Tibial artery (tissue), 4 donors: ENCODE results near the gene RIMS4.

Experiments used
- DNase-seq, 2 donors: peaks; one replicate each; pipeline ENCODE4 v3.0.0-alpha.2; 2019
- H3K27ac ChIP-seq, 2 donors: fragments of 200-600 bp; sonication (generic) in 1 of 2; 1 replicate in 1 of 2; 2 replicates in 1 of 2; pipeline ENCODE4 v1.5.1; 2018 to 2019; ENCODE audit warnings: mild to moderate bottlenecking in 1 of 2
- H3K27me3 ChIP-seq, 2 donors: fragments of 200-600 bp; sonication (generic) in 1 of 2; one replicate each; pipeline versions ENCODE4 v1.5.1 to v1.6.0; 2016 to 2019
- H3K36me3 ChIP-seq, 3 donors: fragments of 200-600 bp; sonication (generic) in 2 of 3; one replicate each; pipeline ENCODE4 v1.5.1; 2016 to 2019; ENCODE audit warnings: mild to moderate bottlenecking in 2 of 3
- H3K4me1 ChIP-seq, 4 donors: fragments of 200-600 bp; sonication (generic) in 2 of 4; 1 replicate in 3 of 4; 2 replicates in 1 of 4; pipeline ENCODE4 v1.5.1; 2016 to 2019
- H3K4me3 ChIP-seq, 2 donors: fragments of 200-600 bp; sonication (generic) in 1 of 2; 1 replicate in 1 of 2; 2 replicates in 1 of 2; pipeline ENCODE4 v1.5.1; 2018 to 2019; ENCODE audit warnings: mild to moderate bottlenecking in 2 of 2
- H3K9me3 ChIP-seq, 3 donors: fragments of 200-600 bp; sonication (generic) in 1 of 3; one replicate each; pipeline ENCODE4 v1.5.1; 2016 to 2019
- intact Hi-C: fragments of 100-400 bp; cut with DNase I; formaldehyde crosslinking; loops from one replicate; pipeline ENCODE4 v1.15.0; 2023; ENCODE audit warnings: low total_unique reads
- TF ChIP-seq, protein P1 (sequence below), 2 experiments: fragments of 200-600 bp in 1 of 2; fragments of 450-650 bp in 1 of 2; IDR thresholded peaks; one replicate each; pipeline ENCODE4 v1.5.1; 2017 to 2019; ENCODE audit warnings: antibody characterized with exemption in 2 of 2, mild to moderate bottlenecking in 1 of 2, moderate library complexity in 1 of 2

The RIMS4 gene

DNA sequence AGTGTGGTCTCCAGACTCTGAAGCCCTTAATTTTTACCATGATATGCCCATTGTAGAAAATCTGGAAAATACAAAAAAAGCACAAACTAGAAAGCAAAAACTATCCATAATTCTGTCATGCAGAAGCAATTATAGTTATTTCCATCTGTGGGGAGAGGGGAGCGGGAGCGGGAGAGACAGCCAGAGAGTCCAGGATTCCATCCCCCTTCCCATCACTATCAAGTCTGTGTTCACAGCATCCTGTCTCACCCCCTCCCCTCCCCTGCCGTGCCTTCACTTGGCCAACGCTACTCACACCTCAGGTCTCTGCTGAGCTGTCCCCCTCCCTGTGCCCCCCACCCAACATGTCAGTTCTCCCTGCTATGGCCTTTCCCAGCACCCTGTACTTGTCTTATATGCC is 14.5 kb downstream of the RIMS4 start:
- no peaks in the 10 kb centered on the region for H3K4me1 ChIP-seq
- no peak overlapping the region for H3K4me3 ChIP-seq
- no peaks in the 10 kb centered on the region for H3K36me3 ChIP-seq
- no peak overlapping the region for H3K27ac ChIP-seq
- H3K9me3 ChIP-seq = no peaks in the 10 kb centered on the region
- DNase-seq = no peak
- intact Hi-C loops = no loop called here
- TF ChIP-seq, protein P1, sequence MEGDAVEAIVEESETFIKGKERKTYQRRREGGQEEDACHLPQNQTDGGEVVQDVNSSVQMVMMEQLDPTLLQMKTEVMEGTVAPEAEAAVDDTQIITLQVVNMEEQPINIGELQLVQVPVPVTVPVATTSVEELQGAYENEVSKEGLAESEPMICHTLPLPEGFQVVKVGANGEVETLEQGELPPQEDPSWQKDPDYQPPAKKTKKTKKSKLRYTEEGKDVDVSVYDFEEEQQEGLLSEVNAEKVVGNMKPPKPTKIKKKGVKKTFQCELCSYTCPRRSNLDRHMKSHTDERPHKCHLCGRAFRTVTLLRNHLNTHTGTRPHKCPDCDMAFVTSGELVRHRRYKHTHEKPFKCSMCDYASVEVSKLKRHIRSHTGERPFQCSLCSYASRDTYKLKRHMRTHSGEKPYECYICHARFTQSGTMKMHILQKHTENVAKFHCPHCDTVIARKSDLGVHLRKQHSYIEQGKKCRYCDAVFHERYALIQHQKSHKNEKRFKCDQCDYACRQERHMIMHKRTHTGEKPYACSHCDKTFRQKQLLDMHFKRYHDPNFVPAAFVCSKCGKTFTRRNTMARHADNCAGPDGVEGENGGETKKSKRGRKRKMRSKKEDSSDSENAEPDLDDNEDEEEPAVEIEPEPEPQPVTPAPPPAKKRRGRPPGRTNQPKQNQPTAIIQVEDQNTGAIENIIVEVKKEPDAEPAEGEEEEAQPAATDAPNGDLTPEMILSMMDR (IDR thresholded peaks at IDR 0.05) = no peak
- peaks cover 0 to 7% of the 10 kb centered on the region in 2 donors for H3K27me3 ChIP-seq

DNA sequence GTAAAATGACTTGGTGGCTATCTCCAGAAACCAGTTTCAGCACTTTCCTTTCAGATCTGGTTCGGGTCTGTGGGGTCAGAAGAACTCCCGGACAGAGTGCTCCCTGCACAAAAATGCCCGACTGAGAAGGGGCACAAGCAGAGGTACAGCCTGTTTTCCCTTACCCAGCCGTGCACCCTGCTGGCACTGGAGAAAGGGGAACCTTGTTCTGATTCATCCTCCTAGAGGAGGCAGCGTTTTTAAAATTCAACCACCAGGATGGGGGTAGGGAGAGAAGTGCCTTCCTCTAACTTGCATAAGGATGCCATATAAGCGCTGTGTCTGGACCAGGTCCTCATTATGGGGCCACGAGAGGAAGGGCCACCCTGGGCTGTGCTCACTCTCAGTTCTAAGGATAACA is 17.6 kb downstream of the RIMS4 start:
- intact Hi-C loops = no loop called here
- no peak overlapping the region for H3K4me3 ChIP-seq
- H3K27me3 ChIP-seq = peaks cover 0 to 11% of the 10 kb centered on the region in 2 donors
- no peaks in the 10 kb centered on the region for H3K36me3 ChIP-seq
- DNase-seq = no peak
- TF ChIP-seq, protein P1 (IDR thresholded peaks at IDR 0.05) = no peak
- H3K27ac ChIP-seq = no peak overlapping the region
- H3K4me1 ChIP-seq = no peaks in the 10 kb centered on the region
- H3K9me3 ChIP-seq = no peaks in the 10 kb centered on the region

DNA sequence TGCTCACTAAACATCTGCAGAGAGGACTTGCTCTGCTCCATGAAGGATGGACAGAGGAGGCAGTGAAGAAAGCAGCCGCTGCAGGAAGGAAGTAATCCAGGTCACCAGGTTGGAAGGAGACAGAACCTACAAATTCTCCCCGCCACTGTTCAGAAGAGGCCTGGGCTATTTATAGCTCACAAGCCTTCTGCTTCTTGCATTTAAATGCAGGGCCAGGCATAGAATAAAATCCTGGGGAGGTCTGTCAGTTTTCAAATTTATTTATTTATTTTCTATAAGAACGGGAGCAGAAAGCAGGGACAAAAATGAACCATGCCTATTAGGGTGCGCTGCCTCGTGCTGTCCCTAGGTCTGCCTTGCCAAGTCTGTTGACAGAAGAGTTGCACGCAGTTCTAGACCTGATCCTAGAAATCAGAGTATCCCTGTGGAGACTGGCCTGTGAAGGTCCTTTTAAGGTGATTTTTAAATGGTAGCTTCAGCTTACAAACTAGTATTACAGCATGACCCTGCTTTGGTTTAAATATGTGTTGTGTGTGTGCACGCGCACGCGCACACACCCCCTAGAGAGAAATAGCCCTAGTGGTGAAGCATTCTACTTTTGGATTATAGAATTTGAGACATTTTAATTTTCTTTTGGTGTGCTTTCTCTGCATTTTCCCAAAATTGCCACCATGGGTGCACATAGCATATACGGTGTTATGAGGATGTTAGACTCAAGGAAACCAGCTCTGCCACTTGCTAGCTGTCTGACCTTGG is 19.5 kb downstream of the RIMS4 start:
- H3K4me3 ChIP-seq = no peak overlapping the region
- no peak overlapping the region for H3K27ac ChIP-seq
- intact Hi-C loops = no loop called here
- no peaks in the 10 kb centered on the region for H3K4me1 ChIP-seq
- H3K36me3 ChIP-seq = no peaks in the 10 kb centered on the region
- DNase-seq = no peak
- H3K9me3 ChIP-seq = no peaks in the 10 kb centered on the region
- TF ChIP-seq, protein P1 (IDR thresholded peaks at IDR 0.05) = no peak
- H3K27me3 ChIP-seq = peaks cover 0 to 18% of the 10 kb centered on the region in 2 donors

DNA sequence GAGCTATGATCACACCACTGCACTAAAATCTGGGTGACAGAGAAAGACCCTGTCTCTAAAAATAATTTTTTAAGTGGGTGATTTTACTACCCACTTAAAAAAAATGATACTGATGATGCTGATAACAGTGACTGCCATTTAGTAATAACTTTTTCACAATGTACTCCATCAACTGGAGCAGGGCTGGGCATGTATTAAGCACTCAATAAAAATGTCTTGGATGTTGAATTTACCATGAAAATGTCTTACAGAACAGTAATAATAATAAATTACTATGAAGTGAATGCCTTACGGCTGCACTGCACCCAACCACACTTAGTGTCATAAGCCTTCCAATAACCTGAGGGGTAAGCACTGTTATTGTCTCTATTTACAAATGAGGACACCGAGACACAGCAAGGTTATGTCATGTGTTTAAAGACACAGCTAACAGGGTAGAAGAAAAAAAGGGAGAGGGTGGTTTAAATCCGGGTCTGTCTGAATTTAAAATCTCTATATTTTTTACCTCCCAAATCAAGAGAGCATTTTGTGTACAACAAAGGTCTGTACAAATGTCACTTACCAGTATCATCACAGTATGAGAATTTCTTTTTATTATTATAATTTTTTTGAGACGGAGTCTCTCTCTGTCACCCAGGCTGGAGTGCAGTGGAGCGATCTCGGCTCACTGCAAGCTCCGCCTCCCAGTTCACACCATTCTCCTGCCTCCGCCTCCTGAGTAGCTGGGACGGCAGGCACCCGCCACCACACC is 21.5 kb downstream of the RIMS4 start:
- Histone ChIP-seq H3K27me3 (peaks cover 0 to 14% of the 10 kb centered on the region in 2 donors), H3K36me3 (no peaks in the 10 kb centered on the region), H3K4me1 (no peaks in the 10 kb centered on the region), H3K27ac (no peak overlapping the region), H3K4me3 (no peak overlapping the region), H3K9me3 (no peaks in the 10 kb centered on the region)
- no peak for DNase-seq
- intact Hi-C loops = no loop called here
- TF ChIP-seq, protein P1 (IDR thresholded peaks at IDR 0.05) = no peak

DNA sequence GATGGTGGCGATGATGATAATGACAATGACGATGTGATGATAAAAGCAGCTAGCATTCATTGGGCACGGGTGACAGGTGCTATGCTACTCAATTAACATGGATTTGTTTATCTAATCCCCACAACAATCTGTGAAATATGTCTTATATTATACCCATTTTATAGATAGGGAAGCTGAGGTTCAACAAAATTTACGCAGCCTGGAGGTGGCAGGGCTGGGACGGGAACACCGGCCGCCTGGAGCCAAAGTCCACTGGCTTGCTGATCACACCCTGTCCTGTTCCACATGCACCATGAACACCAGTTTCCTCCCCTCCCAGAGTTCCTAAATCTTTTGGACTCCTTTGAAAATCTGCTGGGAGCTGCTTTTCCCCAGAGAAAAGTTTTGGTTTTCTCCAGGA is 23.0 kb downstream of the RIMS4 start:
- no peak overlapping the region for H3K27ac ChIP-seq
- H3K27me3 ChIP-seq = peaks cover 0 to 14% of the 10 kb centered on the region in 2 donors
- H3K36me3 ChIP-seq = no peaks in the 10 kb centered on the region
- H3K4me3 ChIP-seq = no peak overlapping the region
- intact Hi-C loops = no loop called here
- TF ChIP-seq, protein P1 (IDR thresholded peaks at IDR 0.05) = no peak
- DNase-seq = no peak
- no peaks in the 10 kb centered on the region for H3K4me1 ChIP-seq
- H3K9me3 ChIP-seq = no peaks in the 10 kb centered on the region
